Activated CD8-positive, alpha-beta T cell treated with anti-CD3 and anti-CD28 coated beads for 36 hours (primary cell): ENCODE results near the gene GLE1. TPM values are rescaled to one million over a fixed set of nuclear protein-coding genes. Genes with fewer than 3 reads are reported as not detected.
A peak's percentile ranks its signal among the peaks of the same experiment; 100 is the strongest.

Experiments
- ATAC-seq: fragments of 200-7000 bp; cut with Tn5 transposase; one replicate; pipeline ENCODE4 v1.10.0; 2021; ENCODE audit warnings: mild to moderate bottlenecking, moderate library complexity
- CTCF ChIA-PET: fragments of 350-600 bp; sonication (Branson Sonifier 250); formaldehyde crosslinking; loops from one replicate; lab custom pipeline; 2021; ENCODE audit warnings: antibody characterized with exemption; lab: Charles Lee
- POLR2A ChIA-PET: fragments of 350-600 bp; sonication (Branson Sonifier 250); formaldehyde crosslinking; loops from one replicate; lab custom pipeline; 2021; ENCODE audit warnings: antibody characterized with exemption; lab: Charles Lee
- DNase-seq: peaks from one replicate; pipeline ENCODE4 v3.0.0-alpha.2; 2020
- H3K27ac Mint-ChIP-seq: one replicate; pipeline ENCODE4 v1.8.0; 2021; ENCODE audit warnings: mild to moderate bottlenecking, mixed read lengths
- H3K27me3 Mint-ChIP-seq: one replicate; pipeline ENCODE4 v1.8.0; 2021; ENCODE audit warnings: mixed read lengths
- H3K36me3 Mint-ChIP-seq: one replicate; pipeline ENCODE4 v1.8.0; 2021; ENCODE audit warnings: low read depth, mixed read lengths
- H3K4me1 Mint-ChIP-seq: one replicate; pipeline ENCODE4 v1.8.0; 2021; ENCODE audit warnings: low read depth, mixed read lengths
- H3K4me3 Mint-ChIP-seq: one replicate; pipeline ENCODE4 v1.8.0; 2021; ENCODE audit warnings: mild to moderate bottlenecking, moderate library complexity, mixed read lengths
- H3K9me3 Mint-ChIP-seq: one replicate; pipeline ENCODE4 v1.8.0; 2021; ENCODE audit warnings: mixed read lengths
- intact Hi-C: fragments of 100-400 bp; cut with micrococcal nuclease; formaldehyde crosslinking; loops from one replicate; pipeline ENCODE4 v1.10.0; 2022
- total RNA-seq, 2 experiments: library from RNA; stranded (reverse); gene quantifications; one replicate each; pipeline ENCODE4 v1.2.3, GENCODE V29; 2021
- TF ChIP-seq, protein P1 (sequence below): fragments of 200-600 bp; IDR thresholded peaks from one replicate; pipeline ENCODE4 v1.8.0; 2022; ENCODE audit warnings: antibody characterized with exemption, mild to moderate bottlenecking

Gene GLE1, protein sequence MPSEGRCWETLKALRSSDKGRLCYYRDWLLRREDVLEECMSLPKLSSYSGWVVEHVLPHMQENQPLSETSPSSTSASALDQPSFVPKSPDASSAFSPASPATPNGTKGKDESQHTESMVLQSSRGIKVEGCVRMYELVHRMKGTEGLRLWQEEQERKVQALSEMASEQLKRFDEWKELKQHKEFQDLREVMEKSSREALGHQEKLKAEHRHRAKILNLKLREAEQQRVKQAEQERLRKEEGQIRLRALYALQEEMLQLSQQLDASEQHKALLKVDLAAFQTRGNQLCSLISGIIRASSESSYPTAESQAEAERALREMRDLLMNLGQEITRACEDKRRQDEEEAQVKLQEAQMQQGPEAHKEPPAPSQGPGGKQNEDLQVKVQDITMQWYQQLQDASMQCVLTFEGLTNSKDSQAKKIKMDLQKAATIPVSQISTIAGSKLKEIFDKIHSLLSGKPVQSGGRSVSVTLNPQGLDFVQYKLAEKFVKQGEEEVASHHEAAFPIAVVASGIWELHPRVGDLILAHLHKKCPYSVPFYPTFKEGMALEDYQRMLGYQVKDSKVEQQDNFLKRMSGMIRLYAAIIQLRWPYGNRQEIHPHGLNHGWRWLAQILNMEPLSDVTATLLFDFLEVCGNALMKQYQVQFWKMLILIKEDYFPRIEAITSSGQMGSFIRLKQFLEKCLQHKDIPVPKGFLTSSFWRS
- total RNA-seq = 10 to 100 TPM; 46.8 to 48.2 TPM

DNA sequence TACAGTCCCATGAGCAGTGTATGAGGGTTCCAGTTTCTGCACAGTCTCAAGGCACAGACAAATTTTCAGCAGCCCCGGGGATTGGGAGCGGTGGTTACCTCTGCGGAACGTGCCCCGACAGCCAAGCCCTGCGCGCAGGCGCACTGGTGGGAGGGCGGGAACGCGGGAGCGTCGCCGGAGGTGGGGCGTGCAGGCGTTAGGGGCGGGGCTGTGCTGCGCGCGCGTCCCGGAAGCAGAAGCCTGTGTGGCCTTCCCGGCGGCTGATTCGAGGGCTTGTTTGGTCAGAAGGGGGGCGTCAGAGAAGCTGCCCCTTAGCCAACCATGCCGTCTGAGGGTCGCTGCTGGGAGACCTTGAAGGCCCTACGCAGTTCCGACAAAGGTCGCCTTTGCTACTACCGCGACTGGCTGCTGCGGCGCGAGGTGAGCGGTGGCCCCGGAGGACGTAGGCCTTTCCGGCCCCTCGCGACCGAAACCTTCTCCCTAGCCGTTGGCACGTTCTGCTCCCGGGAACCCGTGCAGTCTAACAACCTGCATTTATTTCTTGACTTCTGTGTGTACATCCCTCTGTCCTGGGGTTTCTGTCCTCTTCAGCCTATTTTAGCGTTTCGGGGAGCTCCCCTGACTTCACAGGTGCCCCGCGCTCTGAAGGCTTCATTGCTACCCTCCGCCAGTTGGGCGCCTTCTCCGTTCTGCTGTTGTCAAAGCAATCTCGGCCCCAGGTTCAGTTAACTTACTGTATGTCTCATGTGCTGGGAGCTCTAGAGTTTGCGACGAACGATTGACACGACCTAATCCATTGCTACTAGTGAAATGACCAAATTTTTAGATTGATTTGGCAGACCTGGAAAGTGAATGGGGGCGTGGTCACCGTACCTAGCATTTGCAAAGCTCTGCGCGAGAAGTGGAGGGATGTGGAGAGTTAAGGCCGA is at the start of gene GLE1:
GLE1 (plus strand) TSS at position 235 of the 929 bp plus-strand sequence; CDS start at position 322, 87 bp downstream.
- H3K27ac Mint-ChIP-seq = peak within 1 kb of the TSS; percentile 99
- ChIA-PET POLR2A (interaction anchor here (0.6 to 3.0 kb wide), 9 partner anchors 11 to 266 kb away, joined by 3 to 18 read pairs (median 3); partner anchors contain the start of gene SPTAN1), CTCF (interaction anchor here (0.6 to 1.6 kb wide), 5 partner anchors 66 to 423 kb away, joined by 3 to 9 read pairs (median 4); partner anchors contain the start of gene CERCAM)
- H3K9me3 Mint-ChIP-seq = no peaks in the 10 kb centered on the region
- H3K4me3 Mint-ChIP-seq = peak within 1 kb of the TSS; percentile 92
- H3K36me3 Mint-ChIP-seq = peaks cover 22% of the 10 kb centered on the region
- peaks cover 30% of the 10 kb centered on the region for H3K4me1 Mint-ChIP-seq
- ATAC-seq (peak; percentile 98), DNase-seq (peak; percentile 97)
- TF ChIP-seq, protein P1, sequence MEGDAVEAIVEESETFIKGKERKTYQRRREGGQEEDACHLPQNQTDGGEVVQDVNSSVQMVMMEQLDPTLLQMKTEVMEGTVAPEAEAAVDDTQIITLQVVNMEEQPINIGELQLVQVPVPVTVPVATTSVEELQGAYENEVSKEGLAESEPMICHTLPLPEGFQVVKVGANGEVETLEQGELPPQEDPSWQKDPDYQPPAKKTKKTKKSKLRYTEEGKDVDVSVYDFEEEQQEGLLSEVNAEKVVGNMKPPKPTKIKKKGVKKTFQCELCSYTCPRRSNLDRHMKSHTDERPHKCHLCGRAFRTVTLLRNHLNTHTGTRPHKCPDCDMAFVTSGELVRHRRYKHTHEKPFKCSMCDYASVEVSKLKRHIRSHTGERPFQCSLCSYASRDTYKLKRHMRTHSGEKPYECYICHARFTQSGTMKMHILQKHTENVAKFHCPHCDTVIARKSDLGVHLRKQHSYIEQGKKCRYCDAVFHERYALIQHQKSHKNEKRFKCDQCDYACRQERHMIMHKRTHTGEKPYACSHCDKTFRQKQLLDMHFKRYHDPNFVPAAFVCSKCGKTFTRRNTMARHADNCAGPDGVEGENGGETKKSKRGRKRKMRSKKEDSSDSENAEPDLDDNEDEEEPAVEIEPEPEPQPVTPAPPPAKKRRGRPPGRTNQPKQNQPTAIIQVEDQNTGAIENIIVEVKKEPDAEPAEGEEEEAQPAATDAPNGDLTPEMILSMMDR = no peak
- no peaks in the 10 kb centered on the region for H3K27me3 Mint-ChIP-seq
- intact Hi-C loops = loop anchor here (5.0 kb wide), 1 partner anchor 48 kb away; the partner anchor contains the start of gene SPTAN1

DNA sequence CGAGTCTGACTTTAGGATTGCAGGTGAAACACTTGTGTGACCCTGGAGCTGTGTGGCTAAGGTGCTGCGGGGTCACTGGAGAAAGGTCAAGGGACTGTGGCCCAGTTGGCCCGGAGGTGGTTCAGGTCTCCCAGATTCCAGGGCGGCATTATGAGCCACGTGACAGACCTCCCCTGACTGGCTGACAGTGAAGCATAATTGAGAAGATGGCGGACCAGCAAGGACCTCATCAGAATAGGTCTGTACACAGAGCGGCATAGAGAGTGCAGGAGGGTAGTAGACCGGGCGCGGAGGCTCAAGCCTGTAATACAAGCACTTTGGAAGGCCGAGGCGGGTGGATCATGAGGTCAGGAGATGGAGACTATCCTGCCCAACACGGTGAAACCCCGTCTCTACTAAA is 49.5 kb upstream of the GLE1 start:
- peak overlapping the region; percentile 74 for H3K27ac Mint-ChIP-seq
- no peaks in the 10 kb centered on the region for H3K9me3 Mint-ChIP-seq
- ChIA-PET POLR2A (interaction anchor here (1.1 kb wide), 1 partner anchor 17 kb away, joined by 4 read pairs; no protein-coding TSS in a partner anchor), CTCF (interaction anchor here (0.9 to 1.0 kb wide), 2 partner anchors 16 to 17 kb away, joined by 3 read pairs; no protein-coding TSS in a partner anchor)
- H3K4me3 Mint-ChIP-seq = peak overlapping the region; percentile 82
- no peaks in the 10 kb centered on the region for H3K27me3 Mint-ChIP-seq
- H3K4me1 Mint-ChIP-seq = peaks cover 16% of the 10 kb centered on the region
- no peak for DNase-seq
- ATAC-seq = no peak
- TF ChIP-seq, protein P1 = no peak
- peaks cover 9% of the 10 kb centered on the region for H3K36me3 Mint-ChIP-seq
- intact Hi-C loops = no loop called here

DNA sequence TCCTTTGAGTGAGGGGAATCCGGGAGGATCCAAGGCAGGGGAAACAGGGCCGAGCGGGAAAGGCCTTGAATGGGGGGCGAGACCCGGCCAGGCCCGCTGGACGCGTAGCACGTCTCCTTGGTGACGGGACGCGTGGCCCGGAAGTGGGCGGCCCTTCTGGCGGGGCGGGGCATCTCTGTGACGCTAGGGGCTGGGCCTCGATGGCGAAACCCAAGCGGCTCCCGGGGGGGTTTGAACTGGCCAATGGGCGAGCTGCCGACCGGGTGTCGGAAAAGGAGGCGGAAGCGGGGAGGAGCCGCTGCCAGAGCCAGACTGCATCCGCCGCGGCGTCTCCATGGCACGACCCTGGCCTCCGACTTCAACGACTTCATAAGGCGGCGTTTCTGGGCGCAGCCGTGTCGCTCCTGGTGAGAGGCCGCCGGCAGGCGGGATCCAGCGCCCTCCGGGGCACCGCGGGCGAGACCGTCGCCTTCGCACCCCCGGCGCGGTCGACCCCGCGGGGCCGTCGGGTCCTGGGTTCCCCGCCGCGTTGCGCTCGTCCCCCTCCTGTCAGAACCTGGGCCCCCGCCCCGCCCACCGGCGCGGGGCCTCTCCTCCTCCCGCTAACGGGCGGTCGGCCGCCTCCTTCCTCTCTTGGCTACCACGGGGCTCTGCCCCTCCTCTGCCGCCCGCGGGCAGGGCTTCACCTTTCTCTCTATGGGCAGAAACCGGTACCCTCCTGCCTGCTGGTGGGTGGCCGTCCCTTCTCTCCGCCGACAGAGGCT is 48.5 kb upstream of the GLE1 start, which contains the start of gene ODF2:
ODF2 (plus strand) TSS at position 158 of the 764 bp plus-strand sequence; CDS start at position 244, 86 bp downstream.
- peaks cover 20% of the 10 kb centered on the region for H3K36me3 Mint-ChIP-seq
- peaks cover 16% of the 10 kb centered on the region for H3K4me1 Mint-ChIP-seq
- intact Hi-C loops = no loop called here
- H3K9me3 Mint-ChIP-seq = no peaks in the 10 kb centered on the region
- ChIA-PET POLR2A (no interaction called here), CTCF (interaction anchor here (1.0 kb wide), 1 partner anchor 18 kb away, joined by 3 read pairs; no protein-coding TSS in a partner anchor)
- H3K27ac Mint-ChIP-seq = peak within 1 kb of the TSS; percentile 88
- no peaks in the 10 kb centered on the region for H3K27me3 Mint-ChIP-seq
- DNase-seq (peak; percentile 99), ATAC-seq (peak; percentile 92)
- peak within 1 kb of the TSS; percentile 82 for H3K4me3 Mint-ChIP-seq
- TF ChIP-seq, protein P1 = no peak

DNA sequence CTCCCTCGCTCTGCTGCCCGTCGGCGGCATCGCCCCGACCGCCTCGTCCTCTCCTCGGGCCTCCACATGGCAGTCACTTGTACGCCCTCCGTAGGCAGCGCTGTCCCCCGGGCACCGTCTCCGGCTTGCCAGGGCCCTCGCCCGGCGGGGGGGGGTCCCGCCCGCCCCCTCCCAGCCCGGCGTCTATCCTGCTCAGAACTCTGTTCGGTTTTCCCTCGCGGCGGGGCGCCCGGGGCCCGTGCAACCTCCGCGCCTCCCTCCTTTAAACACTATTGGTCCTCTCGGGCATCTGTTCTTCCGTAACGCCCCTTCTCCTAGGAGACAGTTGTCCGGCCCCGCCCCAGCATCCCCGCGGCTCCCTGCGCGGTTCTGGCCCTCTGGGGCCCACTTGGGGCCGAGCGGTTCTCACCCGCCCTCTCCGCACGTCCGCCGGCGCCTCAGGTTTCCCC is 47.9 kb upstream of the GLE1 start:
- CTCF ChIA-PET = no interaction called here
- TF ChIP-seq, protein P1 = no peak
- Mint-ChIP-seq H3K36me3 (peaks cover 25% of the 10 kb centered on the region), H3K27ac (peak overlapping the region; percentile 88), H3K4me3 (peak overlapping the region; percentile 82), H3K27me3 (no peaks in the 10 kb centered on the region), H3K9me3 (no peaks in the 10 kb centered on the region), H3K4me1 (peaks cover 16% of the 10 kb centered on the region)
- DNase-seq (peak; percentile 74), ATAC-seq (peak; percentile 63)
- intact Hi-C loops = no loop called here
- POLR2A ChIA-PET = interaction anchor here (1.1 kb wide), 1 partner anchor 10 kb away, joined by 3 read pairs; no protein-coding TSS in a partner anchor
